ENCODE measurements around the gene ARGLU1.
"Not testable (repeated sequence)": the region's sequence is repeated elsewhere in the genome, so short reads cannot be mapped to it uniquely, and the experiment has no call there.

Gene ARGLU1, protein sequence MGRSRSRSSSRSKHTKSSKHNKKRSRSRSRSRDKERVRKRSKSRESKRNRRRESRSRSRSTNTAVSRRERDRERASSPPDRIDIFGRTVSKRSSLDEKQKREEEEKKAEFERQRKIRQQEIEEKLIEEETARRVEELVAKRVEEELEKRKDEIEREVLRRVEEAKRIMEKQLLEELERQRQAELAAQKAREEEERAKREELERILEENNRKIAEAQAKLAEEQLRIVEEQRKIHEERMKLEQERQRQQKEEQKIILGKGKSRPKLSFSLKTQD

GRCh38 chr13:106567474-106568298 is at the start of gene ARGLU1:
Gene ARGLU1 (minus strand): TSS chr13:106568137. CDS start chr13:106567919, 218 bp downstream.
- peak; percentile 93 for DNase-seq (ENCODE audit: low read depth)

GRCh38 chr13:106617561-106617960 is 49.6 kb upstream of the ARGLU1 start:
- DNase-seq (ENCODE audit: low read depth), result no peak

DNA sequence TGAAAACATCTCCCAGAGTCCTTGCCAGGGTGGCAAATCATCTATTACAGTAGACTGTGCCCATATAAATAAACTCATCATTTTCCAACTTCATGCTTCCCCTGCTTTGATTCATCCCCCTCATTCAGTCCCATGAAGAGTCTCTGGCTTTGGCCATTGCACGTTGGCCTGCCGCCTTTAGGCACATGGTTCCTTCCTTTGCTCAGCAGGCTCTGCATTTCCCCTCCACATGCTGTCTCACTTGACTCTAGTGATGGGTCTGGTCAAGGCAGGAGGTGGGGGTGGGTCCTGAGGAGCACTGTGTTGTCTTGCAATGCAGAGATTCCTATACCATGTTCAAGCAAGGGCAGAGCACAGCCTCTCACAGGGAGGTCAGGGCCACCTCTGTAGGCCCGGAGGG is 48.8 kb upstream of the ARGLU1 start:
- DNase-seq (ENCODE audit: low read depth), result no peak

- no peak for DNase-seq (ENCODE audit: low read depth)
These were observed 46.9 kb upstream of the ARGLU1 start for GRCh38 chr13:106614874-106615273.

- no peak for DNase-seq (ENCODE audit: low read depth)
These were observed 44.8 kb upstream of the ARGLU1 start for GRCh38 chr13:106612688-106613087.

DNA sequence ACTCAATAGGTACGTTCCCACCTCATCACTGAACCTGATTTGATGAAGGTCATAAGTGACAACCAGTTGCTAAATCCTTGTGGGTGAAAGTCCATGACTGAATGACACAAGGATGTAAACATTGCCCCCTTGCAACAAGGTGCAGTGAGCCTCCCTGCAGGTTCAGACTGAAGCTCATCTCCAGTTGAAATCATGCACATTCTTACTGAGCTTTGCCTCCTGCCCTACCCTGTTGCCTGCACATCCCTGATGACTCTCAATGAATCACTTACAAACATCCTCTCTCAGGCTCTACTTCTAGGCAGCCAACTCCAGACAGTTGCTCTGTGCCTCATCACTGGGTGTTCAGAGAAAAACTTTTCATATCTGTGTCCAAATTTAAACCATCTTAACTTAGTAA is 42.5 kb upstream of the ARGLU1 start:
- no peak for DNase-seq (ENCODE audit: low read depth)

- DNase-seq (ENCODE audit: low read depth), result no peak
These were observed 41.2 kb upstream of the ARGLU1 start for GRCh38 chr13:106609116-106609515.

- DNase-seq (ENCODE audit: low read depth), result no peak
These were observed 35.6 kb upstream of the ARGLU1 start for GRCh38 chr13:106603546-106603945.

DNA sequence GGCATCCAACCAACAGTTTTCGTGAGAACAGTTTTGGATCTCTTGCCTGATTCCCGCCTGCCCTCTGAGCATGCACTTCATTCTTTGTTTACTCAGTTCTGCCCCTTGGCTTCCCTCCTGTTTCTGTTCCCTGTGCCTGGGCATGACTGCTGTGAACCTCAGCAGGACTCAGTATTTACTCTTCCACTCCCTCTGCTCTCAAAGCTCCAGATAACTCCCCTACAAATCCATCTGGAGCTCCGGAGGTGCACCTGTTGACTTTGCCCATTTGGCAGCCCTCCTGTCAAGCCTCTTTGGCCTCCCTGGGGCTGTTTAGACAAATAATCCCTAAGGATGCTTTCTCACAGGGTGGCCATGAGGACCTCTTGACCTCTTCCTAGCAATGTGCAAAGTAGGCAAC is 34.2 kb upstream of the ARGLU1 start:
- DNase-seq (ENCODE audit: low read depth), result no peak

GRCh38 chr13:106601489-106601888 is 33.6 kb upstream of the ARGLU1 start:
- no peak for DNase-seq (ENCODE audit: low read depth)

DNA sequence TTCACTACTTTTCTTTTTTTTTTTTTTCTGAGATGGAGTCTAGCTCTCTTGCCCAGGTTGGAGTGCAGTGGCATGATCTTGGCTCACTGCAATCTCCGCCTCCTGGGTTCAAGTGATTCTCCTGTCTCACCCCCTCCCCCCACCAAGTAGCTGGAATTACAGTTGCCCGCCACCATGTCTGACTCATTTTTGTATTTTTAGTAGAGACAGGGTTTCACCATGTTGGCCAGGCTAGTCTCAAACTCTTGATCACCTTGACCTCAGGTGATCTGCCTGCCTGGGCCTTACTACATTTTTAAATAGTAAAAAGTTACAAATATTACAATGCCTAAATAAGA is 32.8 kb upstream of the ARGLU1 start:
- DNase-seq (ENCODE audit: low read depth), result not testable (repeated sequence)

GRCh38 chr13:106599875-106600797 is 32.2 kb upstream of the ARGLU1 start:
- DNase-seq (ENCODE audit: low read depth), result no peak

GRCh38 chr13:106597749-106598395 is 29.9 kb upstream of the ARGLU1 start:
- DNase-seq (ENCODE audit: low read depth), result no peak

DNA sequence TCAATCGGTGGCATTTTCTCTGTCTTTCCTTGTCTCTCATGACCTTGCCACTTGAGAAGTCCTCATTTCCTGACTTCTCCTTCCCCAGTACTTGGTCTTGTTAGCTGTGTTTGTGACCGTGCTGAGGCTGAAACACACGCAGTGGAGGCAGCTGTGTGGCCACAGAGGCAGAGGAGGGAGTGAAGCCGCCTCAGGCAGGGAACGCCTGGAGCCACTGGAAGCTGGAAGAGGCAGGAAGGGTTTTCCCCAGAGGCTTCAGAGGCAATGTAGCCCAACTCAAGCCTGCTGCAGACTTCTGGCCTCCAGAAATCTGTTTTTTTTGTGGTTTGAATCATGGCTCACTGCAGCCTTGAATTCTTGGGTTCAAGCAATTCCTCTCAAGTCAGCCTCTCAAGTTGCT is 29.2 kb upstream of the ARGLU1 start:
- DNase-seq (ENCODE audit: low read depth), result no peak

DNA sequence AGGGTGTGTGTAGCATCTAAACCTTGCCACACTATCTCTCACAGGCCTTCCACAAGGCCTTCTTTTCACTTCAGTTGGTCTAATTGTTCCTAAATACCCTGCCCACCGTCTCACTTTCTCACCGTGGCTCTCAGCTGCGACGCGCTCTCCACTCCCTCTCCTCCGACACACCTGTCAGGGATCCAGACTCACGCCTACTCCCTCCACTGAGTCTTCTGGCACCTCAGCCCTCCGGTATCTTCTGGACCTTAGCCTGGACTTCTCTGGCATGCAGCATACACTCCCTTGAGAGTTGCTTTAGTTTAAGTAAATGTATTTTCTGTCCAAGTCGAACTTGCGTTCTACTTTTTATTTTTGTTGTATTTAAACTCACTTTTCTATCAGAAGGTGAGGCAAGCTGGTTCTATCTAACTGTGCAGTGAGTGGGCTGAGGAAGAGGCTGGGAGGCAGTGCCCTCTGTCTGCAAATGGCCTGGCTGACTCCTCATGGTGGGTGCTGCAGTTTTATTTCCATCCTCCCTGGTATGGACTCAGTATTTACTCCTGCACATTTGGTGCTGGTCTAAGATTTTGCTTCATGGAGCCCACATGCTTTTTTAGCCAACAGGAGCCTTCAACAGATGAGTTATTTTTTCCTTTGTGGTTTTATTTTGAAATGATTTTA is 28.5 kb upstream of the ARGLU1 start:
- no peak for DNase-seq (ENCODE audit: low read depth)

DNA sequence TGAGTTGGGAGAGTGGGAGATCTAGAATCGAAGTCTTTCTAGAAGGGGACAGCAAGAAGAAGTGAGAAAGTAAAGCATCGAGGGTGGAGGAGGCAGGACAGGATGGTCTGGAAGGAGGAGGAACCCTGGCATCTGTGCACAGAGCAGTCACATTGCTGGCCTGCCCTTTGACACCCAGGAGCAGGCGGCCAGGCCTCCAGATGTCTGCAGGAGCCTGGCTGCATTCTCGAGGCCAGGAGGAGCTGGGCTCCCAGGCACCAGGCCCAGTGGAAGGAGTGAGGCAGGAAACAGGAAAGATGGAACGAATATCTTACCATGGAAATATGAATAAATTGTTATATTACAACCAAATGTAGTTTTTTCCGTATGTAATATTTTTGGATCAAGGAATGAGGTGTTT is 27.7 kb upstream of the ARGLU1 start:
- DNase-seq (ENCODE audit: low read depth), result no peak

DNA sequence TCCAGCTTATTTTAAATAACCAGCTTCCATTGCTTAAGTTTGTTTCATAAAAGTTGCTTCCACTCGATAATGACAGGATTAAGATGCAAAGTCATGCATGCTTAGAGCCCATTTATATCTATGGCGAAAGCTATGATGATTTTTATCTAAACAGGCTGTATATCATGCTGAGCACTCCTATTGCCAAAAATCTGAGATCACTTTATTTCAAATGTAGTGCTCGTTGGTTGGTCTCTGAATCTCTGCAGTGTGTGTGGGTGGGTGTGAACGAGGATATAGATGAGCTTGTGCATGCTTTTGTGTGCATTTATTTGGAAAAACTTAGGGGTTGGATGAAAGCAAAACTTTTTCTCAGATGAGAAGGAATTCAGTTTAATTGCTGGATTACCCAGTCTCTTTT is 27.0 kb upstream of the ARGLU1 start:
- no peak for DNase-seq (ENCODE audit: low read depth)

DNA sequence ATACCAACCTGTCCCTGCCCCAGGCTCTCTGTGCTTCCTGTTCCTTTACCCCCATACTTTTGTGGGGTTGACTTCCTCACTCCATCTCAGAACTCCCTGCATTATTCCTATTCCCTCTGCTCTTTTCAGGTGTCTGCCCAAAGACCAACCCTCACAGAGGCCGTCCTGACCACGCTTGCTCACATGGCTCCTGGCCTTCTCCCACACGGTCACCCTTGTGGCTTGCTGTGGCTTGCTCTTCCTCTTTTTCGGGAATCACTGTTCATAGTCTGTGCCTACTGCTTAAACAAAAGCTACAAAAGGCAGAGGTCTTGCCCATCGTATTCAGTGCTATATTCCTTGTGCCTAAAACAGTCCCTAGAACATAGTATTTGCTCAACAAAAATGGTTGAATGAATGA is 25.2 kb upstream of the ARGLU1 start:
- no peak for DNase-seq (ENCODE audit: low read depth)

GRCh38 chr13:106591299-106591698 is 23.4 kb upstream of the ARGLU1 start:
- DNase-seq (ENCODE audit: low read depth), result no peak

DNA sequence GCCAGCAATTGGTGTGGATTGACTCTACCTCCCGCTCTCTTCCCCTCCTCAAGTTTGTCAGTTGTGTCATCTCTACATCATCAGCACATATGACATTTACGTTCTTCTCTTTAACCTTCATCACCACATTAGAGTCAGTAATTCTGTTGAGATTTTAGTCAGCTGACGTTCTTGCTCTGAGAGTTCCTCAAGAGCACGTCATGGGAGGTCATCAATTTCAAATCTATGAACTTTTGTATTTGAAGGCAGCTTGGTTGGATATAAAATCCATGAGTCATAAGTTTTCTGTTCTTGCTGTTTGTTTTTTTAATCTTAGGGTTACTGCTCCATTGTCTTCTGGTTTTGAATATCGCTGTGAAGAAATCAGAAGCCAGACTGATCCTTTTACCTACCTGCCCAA is 21.8 kb upstream of the ARGLU1 start:
- DNase-seq (ENCODE audit: low read depth), result no peak

- no peak for DNase-seq (ENCODE audit: low read depth)
These were observed 20.4 kb upstream of the ARGLU1 start for GRCh38 chr13:106588367-106588766.

- DNase-seq (ENCODE audit: low read depth), result no peak
These were observed 19.9 kb upstream of the ARGLU1 start for GRCh38 chr13:106587787-106588186.
